Activated naive CD8-positive, alpha-beta T cell treated with anti-CD3 and anti-CD28 coated beads, Interleukin-2, amount 50 U/mL, for 16 hours (primary cell): ENCODE measurements around the gene HHIPL2.
"Not testable (repeated sequence)": the region's sequence is repeated elsewhere in the genome, so short reads cannot be mapped to it uniquely, and the experiment has no call there.

Experiments
- DNase-seq: peaks from one replicate; pipeline ENCODE4 v3.0.0-alpha.2; 2020; ENCODE audit warnings: low read depth, low spot score

The HHIPL2 gene

DNA sequence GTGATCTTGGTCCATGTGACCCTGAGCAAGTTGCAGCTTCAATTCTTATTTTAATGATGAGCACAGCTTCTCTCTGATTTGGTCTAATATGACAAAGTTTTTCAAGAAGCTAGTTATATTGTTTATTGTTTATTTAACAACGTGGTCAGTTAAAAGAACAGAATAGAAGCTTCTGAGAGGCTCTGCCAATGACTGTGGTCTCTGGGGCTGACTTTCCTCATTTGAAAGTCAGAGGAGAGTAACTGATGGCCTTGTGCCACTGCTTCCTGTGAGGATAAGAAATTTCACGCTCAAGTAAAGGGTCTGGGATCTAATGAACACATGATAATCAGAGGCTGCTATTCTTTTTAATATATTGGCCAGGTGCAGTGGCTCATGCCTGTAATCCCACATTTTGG lies 7.3 kb downstream of the HHIPL2 start:
- no peak for DNase-seq

DNA sequence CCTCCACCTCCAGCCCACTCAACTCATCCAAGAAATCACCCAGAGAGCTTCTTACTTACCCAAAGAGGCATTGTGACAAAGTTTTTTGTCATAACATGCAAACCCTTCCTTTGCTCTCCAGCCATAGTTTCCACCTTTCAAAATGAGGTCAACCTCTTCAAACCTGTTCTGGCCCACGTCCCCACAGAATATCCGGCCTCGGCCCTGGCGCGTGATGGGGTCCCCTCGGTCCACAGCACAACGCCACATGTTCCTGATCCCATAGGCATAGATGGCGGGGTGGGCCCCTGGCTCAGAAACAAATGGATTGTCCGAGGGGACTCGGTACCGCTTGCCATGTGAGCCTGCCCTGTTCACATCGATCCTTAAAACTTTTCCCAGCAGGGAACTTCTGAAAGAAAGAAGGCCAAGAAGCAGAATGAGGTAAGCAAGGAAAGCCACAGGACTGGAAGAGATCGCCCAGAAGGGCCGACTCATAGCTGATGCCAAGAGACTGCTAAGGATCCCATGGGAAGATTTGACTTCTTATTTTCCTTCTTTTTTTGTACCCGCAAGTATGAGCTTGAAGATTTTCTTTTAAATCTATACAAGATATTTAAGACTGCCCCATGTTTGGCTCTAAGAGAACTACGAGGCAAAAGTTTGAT lies 7.8 kb downstream of the HHIPL2 start:
- DNase-seq, result no peak

DNA sequence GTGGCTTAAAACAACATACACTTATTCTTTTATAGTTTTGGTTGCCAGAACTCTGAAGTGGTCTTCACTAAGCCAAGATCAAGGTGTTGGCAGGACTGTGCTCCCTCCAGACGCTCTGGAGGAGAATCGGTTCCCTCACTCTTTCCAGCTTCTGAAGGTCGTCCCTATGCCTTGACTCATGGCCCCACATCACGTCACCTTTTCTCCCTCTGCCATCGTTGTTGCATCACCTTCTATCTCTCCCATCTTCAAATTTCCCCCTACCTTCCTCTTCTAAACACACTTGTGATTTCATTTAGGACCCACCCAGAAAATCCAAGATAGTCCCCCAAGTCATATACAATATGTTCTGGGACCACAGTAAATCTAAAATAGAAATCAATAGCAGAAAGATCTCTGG lies 12.4 kb downstream of the HHIPL2 start:
- DNase-seq, result no peak

DNA sequence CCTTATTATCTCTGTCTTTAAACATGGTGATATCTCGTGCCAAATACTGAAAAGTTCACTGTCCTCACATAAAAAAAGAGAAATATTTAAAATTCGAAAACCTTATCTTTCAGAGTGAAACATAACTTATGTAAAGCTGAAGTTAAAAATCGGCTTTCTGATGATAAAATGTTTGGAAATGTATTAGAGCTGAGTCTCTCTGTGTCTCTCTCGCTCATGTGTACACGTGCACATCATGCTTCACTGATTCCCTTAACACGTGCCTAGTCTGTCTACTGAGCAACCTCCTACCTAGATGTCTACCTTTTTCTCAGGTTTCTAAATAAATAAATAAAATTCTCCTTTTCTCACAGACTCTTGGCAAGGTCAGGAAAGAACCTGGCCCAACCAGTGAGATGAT lies 17.1 kb downstream of the HHIPL2 start:
- DNase-seq, result no peak

DNA sequence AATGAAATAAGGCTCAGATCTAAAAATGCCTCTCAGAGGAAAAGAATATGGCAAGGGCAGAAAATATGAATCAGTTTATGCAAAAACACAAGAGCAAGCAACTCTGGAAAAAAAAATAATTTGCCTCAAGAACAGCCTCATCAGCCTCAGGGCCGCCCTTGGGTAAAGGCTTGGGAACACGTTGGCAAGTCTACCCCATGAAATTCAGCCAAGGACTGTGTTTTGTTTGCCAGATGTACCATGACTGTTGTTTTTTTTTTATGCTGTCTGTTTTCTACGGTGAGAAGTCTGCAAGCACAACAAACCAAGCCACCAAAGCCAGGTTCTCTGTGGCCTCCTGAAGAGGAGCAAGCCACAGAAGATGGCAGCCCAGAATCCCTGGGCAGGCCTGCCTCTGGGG lies 18.0 kb downstream of the HHIPL2 start:
- no peak for DNase-seq

DNA sequence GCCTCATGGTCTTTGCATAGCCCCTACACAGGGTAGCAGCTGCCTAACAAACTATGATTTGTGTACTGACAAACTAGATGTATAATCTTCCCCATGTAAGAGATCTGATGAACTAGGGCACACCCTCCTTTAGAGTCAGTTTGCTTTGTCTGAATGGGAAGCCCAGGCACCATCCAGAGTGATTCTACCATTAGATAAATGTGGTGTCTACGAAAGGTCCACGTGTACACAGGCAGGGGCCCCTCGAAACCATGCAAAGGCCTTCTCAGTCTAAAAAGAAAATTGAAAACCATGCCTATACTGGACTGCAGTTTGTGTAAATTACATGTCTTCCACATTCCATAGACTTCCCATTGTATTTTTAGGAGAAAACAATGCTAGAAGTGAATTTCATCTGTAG lies 18.7 kb downstream of the HHIPL2 start:
- DNase-seq, result no peak

DNA sequence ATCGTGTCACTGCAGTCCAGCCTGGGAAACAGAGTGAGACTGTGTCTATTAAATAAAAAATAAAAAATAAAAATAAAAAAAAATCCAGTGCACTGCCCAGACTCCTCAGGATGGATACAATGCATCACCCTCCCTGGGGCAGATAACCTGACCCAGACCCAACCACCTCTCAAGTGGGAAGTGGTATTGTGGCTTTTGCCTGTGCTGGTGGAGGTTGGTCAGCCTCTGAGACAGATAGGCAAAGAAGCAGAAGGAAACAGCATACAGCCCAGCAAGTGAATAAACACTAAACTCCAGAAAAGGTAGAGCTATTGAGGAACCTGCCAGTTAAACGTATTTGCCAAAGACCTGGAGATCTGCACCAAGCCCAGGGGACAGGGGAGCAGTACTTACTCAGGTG lies 22.0 kb downstream of the HHIPL2 start:
- DNase-seq, result no peak

DNA sequence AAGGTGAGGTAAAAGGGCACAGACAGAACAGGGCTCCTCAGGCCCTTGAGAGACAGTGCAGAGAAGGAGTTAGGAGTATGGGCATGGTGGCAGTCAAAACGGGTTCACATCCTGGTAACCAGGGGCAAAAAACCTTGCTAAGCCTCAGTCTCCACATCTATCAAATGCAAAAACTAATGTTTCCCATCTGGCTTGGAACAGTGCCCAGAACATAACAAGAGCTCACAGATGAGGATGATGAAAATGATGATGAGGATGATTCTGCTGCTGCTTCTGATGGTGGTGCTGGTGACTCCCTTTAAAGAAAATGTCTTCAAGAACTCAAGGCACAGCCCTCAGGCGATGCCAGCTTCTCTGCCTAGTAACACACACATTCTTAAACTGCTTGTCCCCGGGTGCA lies 24.1 kb downstream of the HHIPL2 start:
- DNase-seq, result no peak

DNA sequence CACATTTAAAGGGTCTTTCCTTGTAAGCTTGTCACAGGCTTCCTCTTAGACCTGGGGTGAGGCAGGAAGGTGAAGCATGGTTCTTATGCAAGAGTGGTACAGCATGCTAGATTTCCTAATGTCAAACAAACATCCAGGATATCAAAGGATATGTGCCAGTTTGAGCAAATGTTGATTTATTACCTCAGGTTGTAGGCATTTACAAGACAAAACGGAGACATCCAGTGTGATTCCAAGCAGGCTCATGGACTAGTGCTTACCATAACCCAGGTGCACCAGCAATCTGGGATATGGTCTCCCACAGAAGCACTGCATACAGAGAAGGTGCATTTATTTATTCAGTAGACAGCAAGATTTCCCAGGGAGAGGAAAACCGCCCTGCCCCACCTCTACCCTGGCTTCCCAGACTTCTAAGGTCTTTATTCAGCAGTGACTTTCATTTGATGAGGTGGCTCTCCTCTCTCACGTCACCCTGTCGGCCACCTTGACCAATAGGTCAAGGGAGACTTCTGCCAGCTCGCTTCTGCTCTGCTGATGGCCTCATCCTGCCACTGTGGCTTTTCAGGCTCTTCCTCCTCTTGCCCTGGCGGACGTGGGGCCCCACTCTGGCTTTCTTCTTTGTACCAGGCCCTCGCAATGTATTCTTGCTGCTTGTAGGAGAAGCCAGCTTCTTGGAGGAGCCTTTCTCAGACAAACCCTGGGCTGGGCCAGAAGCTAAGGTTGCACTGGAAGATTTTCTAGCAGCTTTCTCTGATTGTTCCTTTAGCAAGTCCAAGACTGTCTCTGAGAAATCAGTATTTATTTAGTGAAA lies 25.6 kb downstream of the HHIPL2 start:
- DNase-seq, result no peak

DNA sequence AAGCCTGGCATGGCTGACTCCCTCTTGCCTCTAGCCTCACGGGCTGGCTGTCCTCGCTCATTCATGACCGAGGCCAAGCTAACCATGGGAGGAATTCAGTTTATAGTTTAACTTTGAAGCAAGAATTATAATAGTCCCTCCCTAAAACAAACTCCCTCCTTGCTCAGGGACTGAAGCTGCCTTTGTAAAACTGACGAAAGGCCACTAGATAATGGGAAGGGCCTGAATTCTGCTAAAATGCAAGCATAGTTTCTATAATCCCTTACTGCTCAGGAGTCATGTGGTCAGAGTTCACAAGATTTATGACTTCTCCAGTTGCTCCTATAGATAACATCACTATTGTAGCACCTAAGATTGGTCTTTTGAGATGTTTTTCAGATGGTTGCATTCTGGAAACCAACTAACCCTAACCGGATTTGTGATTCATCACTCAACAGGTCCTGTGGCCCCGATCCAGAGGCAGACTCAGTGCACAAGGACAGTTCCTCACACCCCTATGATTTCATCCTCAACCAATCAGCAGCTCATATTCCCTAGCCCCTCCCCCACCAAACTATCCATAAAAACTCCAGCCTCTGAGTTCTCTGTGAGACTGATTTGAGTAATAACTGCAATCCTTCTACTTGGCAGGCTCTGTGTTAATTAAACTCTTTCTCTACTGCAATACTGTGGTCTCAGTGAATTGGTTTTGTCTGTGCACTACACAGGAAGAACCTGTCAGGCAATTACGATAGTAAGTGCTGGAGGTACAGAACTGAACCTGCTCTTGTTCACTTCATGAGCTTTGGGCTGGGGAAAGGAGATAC lies 26.4 kb downstream of the HHIPL2 start:
- DNase-seq, result no peak

DNA sequence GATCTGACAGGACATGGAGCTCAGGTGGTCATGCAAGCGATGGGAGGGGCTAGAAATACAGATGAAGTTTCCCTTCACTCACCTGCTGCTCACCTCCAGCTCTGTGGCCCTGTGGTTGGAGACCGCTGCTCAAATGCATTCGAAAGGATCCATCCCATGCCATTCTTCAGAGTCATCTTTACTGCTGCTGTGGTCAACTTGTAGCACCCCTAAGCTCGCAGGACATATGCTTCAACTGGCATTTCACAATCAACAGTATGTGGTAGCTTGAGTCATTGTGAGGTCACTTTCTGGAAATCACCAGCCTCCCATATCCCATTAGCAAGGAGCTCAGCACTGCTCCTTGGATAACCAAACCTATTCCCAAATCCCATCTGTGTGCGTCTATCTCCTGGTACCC lies 58.4 kb downstream of the HHIPL2 start:
- not testable (repeated sequence) for DNase-seq

DNA sequence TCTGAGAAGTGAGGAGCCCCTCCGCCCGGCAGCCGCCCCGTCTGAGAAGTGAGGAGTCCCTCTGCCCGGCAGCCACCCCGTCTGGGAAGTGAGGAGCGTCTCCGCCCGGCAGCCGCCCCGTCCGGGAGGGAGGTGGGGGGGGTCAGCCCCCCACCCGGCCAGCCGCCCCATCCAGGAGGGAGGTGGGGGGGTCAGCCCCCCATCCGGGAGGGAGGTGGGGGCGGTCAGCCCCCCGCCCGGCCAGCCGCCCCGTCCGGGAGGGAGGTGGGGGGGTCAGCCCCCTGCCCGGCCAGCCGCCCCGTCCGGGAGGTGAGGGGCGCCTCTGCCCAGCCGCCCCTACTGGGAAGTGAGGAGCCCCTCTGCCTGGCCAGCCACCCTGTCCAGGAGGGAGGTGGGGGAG lies 60.1 kb downstream of the HHIPL2 start:
- not testable (repeated sequence) for DNase-seq

DNA sequence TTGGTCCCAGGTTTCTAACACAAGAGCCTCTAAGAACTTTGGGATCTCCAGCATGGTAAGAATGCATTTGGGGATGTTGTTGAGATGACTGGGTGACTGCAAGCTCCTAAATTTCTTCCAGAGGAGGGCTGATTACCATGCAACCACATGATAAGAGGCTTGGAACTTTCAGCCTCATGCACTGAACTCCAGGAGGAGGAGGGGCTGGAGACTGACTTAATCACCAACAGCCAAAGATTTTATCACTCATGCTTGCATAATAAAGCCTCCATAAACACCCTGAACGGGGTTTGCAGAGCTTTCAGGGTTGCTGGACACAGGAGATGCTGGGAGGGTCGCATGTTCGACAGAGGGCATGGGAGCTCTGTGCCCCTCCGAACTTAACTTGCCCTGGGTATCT lies 63.9 kb downstream of the HHIPL2 start:
- not testable (repeated sequence) for DNase-seq

DNA sequence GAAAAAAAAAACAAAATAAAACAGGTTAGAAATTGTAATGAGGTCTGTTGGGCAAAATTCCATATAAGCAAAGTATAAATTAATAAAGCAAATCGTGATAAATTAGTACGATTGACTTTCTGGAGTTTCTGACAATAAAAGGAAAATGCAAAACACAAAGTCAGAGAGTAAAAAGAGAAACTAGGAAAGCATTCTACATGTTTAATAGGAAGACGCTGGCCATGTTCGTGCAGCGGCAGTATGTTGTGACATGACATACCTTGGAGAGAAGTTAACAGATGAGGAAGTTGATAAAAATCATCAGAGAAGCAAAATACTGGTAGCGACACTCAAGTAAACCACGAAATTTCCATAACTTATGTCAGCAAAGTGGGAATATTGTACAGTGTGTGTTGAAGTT lies 68.3 kb downstream of the HHIPL2 start:
- DNase-seq, result not testable (repeated sequence)

DNA sequence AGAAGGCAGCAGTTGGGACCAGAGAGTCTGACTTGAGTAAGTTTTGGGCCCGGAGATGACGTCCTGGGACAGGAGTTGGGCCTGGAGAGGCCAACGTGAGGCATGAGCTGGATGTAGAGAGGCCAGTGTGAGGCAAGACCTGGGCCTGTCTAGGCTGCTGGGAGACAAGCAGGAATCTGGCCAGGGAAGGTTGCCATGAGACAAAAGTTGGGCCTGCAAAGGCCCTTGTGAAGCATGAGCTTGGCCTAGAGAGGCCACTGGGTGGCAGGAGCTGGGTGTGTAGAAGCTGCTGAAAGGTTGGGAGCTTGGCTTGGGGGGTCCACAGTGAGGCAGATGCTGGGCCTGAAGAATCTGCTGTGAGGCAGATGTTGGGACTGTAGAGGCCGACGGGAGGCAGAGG lies 71.5 kb downstream of the HHIPL2 start:
- DNase-seq, result not testable (repeated sequence)

DNA sequence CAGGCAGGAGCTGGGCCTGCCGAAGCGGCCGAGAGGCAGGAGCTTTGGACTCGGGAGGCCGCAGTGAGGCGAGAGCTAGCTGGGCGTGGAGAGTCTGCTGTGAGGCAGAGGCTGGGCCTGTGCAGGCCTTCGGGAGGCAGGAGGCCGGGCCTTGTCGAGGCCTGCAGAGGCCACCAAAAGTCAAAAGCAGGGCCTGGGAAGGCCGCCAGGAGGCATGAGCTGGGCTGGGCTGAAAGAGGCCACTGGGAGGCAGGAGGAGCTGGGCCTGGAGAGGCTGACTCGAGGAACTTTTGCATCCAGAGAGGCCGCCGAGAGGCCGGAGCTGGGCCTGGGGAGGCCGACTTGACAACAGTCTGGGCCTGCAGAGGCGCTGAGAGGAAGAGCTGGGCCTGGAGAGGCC lies 74.2 kb downstream of the HHIPL2 start:
- not testable (repeated sequence) for DNase-seq

DNA sequence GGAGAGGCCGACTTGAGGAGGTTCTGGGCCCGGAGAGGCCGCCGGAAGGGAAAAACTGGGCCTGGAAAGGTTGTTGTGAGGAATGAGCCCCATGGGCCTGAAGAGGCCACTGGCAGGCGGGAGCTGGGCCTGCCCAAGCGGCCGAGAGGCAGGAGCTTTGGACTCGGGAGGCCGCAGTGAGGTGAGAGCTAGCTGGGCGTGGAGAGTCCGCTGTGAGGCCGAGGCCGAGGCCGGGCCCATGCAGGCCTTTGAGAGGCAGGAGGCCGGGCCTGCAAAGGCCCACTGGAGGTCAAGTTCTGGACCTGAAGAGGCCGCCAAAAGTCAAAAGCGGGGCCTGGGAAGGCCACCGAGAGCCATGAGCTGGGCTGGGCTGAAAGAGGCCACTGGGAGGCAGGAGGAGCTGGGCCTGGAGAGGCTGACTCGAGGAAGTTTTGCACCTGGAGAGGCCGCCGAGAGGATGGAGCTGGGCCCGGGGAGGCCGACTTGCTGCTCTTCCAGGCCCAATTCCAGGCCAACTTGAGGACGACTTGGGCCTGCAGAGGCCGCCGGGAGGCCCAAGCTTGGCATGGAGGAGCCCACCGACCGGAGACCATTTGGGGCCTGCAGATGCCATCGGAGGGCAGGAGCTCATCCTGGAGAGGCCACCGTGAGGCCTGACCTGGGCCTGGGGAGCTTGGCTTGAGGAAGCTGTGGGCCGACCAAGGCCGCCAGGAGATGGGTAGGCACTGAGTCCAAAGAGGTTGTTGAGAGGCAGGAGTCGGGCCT lies 74.9 kb downstream of the HHIPL2 start:
- not testable (repeated sequence) for DNase-seq
